Measurements from ENCODE around the gene CBX7. TPM values are rescaled to one million over a fixed set of nuclear protein-coding genes. Genes with fewer than 3 reads are reported as not detected.

The CBX7 gene
- total and polyA plus RNA-seq, 2 of the 8 experiments (the other 6 are each of a cell fraction or from before 2014, with no cell fraction given): 6.9 to 8.7 TPM

DNA sequence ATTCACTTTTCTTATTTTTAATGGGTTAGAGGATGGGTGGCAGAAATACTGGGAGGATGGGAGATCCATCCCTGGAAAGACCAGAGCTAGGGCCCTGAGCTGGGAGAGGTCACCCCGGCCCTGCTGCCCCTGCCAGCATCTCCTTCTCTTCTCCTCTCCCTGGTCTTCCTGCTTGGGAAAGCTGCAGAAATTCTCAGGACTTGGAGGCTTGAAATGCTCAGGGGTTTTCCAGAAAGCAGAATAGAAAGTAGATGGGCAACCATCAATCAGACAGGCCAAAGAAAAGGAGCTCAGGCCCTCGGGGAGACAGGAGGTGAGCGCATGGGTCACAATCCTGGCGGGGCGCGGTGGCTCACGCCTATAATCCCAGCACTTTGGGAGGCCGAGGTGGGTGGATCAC is 53.9 kb downstream of the CBX7 start:
- Histone ChIP-seq H2AK5ac (ENCODE audit: low read depth, low read length) (no peak overlapping the region), H3K23ac (ENCODE audit: insufficient read length) (no peak overlapping the region), H3K36me3 (ENCODE audit: control insufficient read depth in 2 of 4, insufficient read depth in 4 of 4, low read length in 3 of 4) (no peaks in the 10 kb centered on the region), H4K91ac (replicated peaks; ENCODE audit: insufficient read length, low read length) (peak overlapping the region; percentile 67), H2BK5ac (ENCODE audit: low read depth, low read length) (no peak overlapping the region), H4K5ac (ENCODE audit: insufficient read length, low read depth, low read length) (no peak overlapping the region), H3K9me3 (ENCODE audit: insufficient read depth in 2 of 2, low read depth in 1 of 2, low read length in 1 of 2) (no peaks in the 10 kb centered on the region), H3K56ac (replicated peaks; ENCODE audit: insufficient read length, low read depth, low read length) (no peak overlapping the region), H4K20me1 (replicated peaks in 1 of 2; ENCODE audit: control insufficient read depth in 1 of 2, insufficient read depth in 2 of 2, low read length in 2 of 2) (no peaks in the 10 kb centered on the region), H2AFZ (ENCODE audit: low read length) (no peak overlapping the region), H3K14ac (ENCODE audit: insufficient read length) (no peak overlapping the region), H3K79me2 (ENCODE audit: control insufficient read depth in 1 of 2, insufficient read depth in 2 of 2, low read length in 2 of 2) (no peaks in the 10 kb centered on the region), H3K27me3 (replicated peaks in 1 of 4; ENCODE audit: control insufficient read depth in 3 of 4, extremely low read depth in 1 of 4, insufficient read depth in 3 of 4, low read length in 3 of 4) (no peaks in the 10 kb centered on the region), H3K4me1 (replicated peaks in 1 of 4; ENCODE audit: control insufficient read depth in 3 of 4, insufficient read depth in 4 of 4, low read length in 3 of 4) (peaks cover 0 to 24% (median 9%) of the 10 kb centered on the region in 4 experiments; a peak in 6 of 7 replicates), H3K4me3 (ENCODE audit: extremely low read depth in 1 of 4, insufficient read depth in 2 of 4, low read depth in 3 of 4, low read length in 4 of 4) (no peak overlapping the region), H3K23me2 (ENCODE audit: low read depth, low read length) (no peaks in the 10 kb centered on the region), H2BK12ac (ENCODE audit: low read depth, low read length) (no peak overlapping the region), H2BK120ac (replicated peaks; ENCODE audit: low read depth, low read length) (no peak overlapping the region), H2BK15ac (ENCODE audit: low read length) (no peak overlapping the region), H3K9ac (replicated peaks in 1 of 4; ENCODE audit: extremely low read depth in 1 of 4, low read depth in 3 of 4, low read length in 3 of 4) (no peak overlapping the region), H4K8ac (ENCODE audit: extremely low read depth, insufficient read depth, low read length) (no peak overlapping the region), H2BK20ac (ENCODE audit: low read length) (0 out of 2 replicates have a peak overlapping the region, but pooled peaks have one; percentile 1), H3K27ac (ENCODE audit: low read depth, low read length) (no peak overlapping the region), H3K18ac (ENCODE audit: extremely low read depth, low read length) (peak overlapping the region; percentile 51; the same call in 1 of the 2 replicates), H3K79me1 (ENCODE audit: low read depth, low read length) (no peaks in the 10 kb centered on the region), H3K4me2 (ENCODE audit: insufficient read depth in 1 of 2, low read depth in 2 of 2, low read length in 2 of 2) (no peak overlapping the region), H3K4ac (replicated peaks; ENCODE audit: insufficient read length, low read depth, low read length) (no peak overlapping the region)
- FAIRE-seq (no peak), DNase-seq (ENCODE audit: low read depth in 1 of 2, low spot score in 2 of 2) (no peak)
- ChIA-PET CTCF (ENCODE audit: partially characterized antibody) (interaction anchor here (0.9 to 2.9 kb wide), 13 partner anchors 10 to 463 kb away, joined by 3 to 10 read pairs (median 4); no protein-coding TSS in a partner anchor), POLR2A (ENCODE audit: partially characterized antibody) (interaction anchor here (1.0 to 1.6 kb wide), 6 partner anchors 10 to 213 kb away, joined by 3 to 8 read pairs (median 3); no protein-coding TSS in a partner anchor)
- TF ChIP-seq RNF2 (IDR thresholded peaks at IDR 0.05; ENCODE audit: borderline replicate concordance, low read depth, low read length, missing control alignments, poor library complexity, severe bottlenecking) (no peak), BCL11A (IDR thresholded peaks at IDR 0.05; ENCODE audit: low read depth in 2 of 2, low read length in 2 of 2) (no peak), HDAC2 (IDR thresholded peaks at IDR 0.05; ENCODE audit: borderline replicate concordance in 1 of 2, low read depth in 2 of 2, low read length in 2 of 2) (no peak), POLR2A (IDR thresholded peaks at IDR 0.05; ENCODE audit: control extremely low read depth in 1 of 2, low read depth in 2 of 2, low read length in 2 of 2) (no peak), SIN3A (conservative IDR thresholded peaks at IDR 0.05 in 1 of 2, IDR thresholded peaks at IDR 0.05 in 1 of 2; ENCODE audit: low read depth in 1 of 2, low read length in 2 of 2) (no peak), CTBP2 (IDR thresholded peaks at IDR 0.05; ENCODE audit: borderline replicate concordance, insufficient read depth, insufficient read length, low read length) (no peak), SUZ12 (IDR thresholded peaks at IDR 0.05; ENCODE audit: low read length) (no peak)
- 92% methylated on average over 8 of the region's 8 CpGs; no CpG with 5 or more reads in 1 of the 2 experiments for WGBS, 2 experiments (ENCODE audit: extremely low coverage in 1 of 2, insufficient coverage in 1 of 2, insufficient read length in 1 of 2, insufficient replicate concordance in 2 of 2, low coverage in 1 of 2, low lambda C conversion rate in 2 of 2, missing lambda C conversion rate in 1 of 2)
